Measurements from ENCODE around the gene ZNF587.

ZNF587 gene

GRCh38 chr19:57888560-57889231, 39.0 kb downstream of the ZNF587 start, which contains the start of gene ZNF814:
Gene ZNF814, minus strand, starts transcription at chr19:57889037. Its CDS starts 235 bp downstream, at chr19:57888802.
- TF ChIP-seq REST (IDR thresholded peaks at IDR 0.05; ENCODE audit: low read depth) (no peak), TCF12 (IDR thresholded peaks at IDR 0.05; ENCODE audit: low read depth) (no peak), NFIC (IDR thresholded peaks at IDR 0.05) (no peak), TEAD4 (IDR thresholded peaks at IDR 0.05) (no peak), USF1 (IDR thresholded peaks at IDR 0.05) (no peak), CEBPB (IDR thresholded peaks at IDR 0.05) (no peak), CREB1 (IDR thresholded peaks at IDR 0.05; ENCODE audit: low read depth) (no peak), EP300 (IDR thresholded peaks at IDR 0.05; ENCODE audit: borderline replicate concordance) (no peak), RAD21 (IDR thresholded peaks at IDR 0.05; ENCODE audit: low read depth) (no peak), FOXM1 (IDR thresholded peaks at IDR 0.05; ENCODE audit: borderline replicate concordance, low read depth) (no peak), ZBTB7A (IDR thresholded peaks at IDR 0.05; ENCODE audit: low read depth) (no peak), YY1 (IDR thresholded peaks at IDR 0.05; ENCODE audit: low read depth) (no peak), EGR1 (IDR thresholded peaks at IDR 0.05) (no peak), TAF1 (IDR thresholded peaks at IDR 0.05; ENCODE audit: low read depth) (no peak), MAX (IDR thresholded peaks at IDR 0.05) (no peak)

- TF ChIP-seq CEBPB (IDR thresholded peaks at IDR 0.05) (no peak), REST (IDR thresholded peaks at IDR 0.05; ENCODE audit: low read depth) (no peak), TAF1 (IDR thresholded peaks at IDR 0.05; ENCODE audit: low read depth) (no peak), YY1 (IDR thresholded peaks at IDR 0.05; ENCODE audit: low read depth) (no peak), MAX (IDR thresholded peaks at IDR 0.05) (no peak), EGR1 (IDR thresholded peaks at IDR 0.05) (no peak), CREB1 (IDR thresholded peaks at IDR 0.05; ENCODE audit: low read depth) (no peak), NFIC (IDR thresholded peaks at IDR 0.05) (no peak), TCF12 (IDR thresholded peaks at IDR 0.05; ENCODE audit: low read depth) (no peak), RAD21 (IDR thresholded peaks at IDR 0.05; ENCODE audit: low read depth) (no peak), USF1 (IDR thresholded peaks at IDR 0.05) (no peak), ZBTB7A (IDR thresholded peaks at IDR 0.05; ENCODE audit: low read depth) (no peak), TEAD4 (IDR thresholded peaks at IDR 0.05) (no peak), FOXM1 (IDR thresholded peaks at IDR 0.05; ENCODE audit: borderline replicate concordance, low read depth) (no peak), EP300 (IDR thresholded peaks at IDR 0.05; ENCODE audit: borderline replicate concordance) (no peak)
Measured at GRCh38 chr19:57900311-57900710, 50.7 kb downstream of the ZNF587 start.

GRCh38 chr19:57903618-57904184, 54.0 kb downstream of the ZNF587 start:
- TF ChIP-seq CEBPB (IDR thresholded peaks at IDR 0.05) (no peak), TAF1 (IDR thresholded peaks at IDR 0.05; ENCODE audit: low read depth) (no peak), USF1 (IDR thresholded peaks at IDR 0.05) (no peak), NFIC (IDR thresholded peaks at IDR 0.05) (no peak), YY1 (IDR thresholded peaks at IDR 0.05; ENCODE audit: low read depth) (no peak), MAX (IDR thresholded peaks at IDR 0.05) (no peak), TCF12 (IDR thresholded peaks at IDR 0.05; ENCODE audit: low read depth) (no peak), CREB1 (IDR thresholded peaks at IDR 0.05; ENCODE audit: low read depth) (no peak), EP300 (IDR thresholded peaks at IDR 0.05; ENCODE audit: borderline replicate concordance) (no peak), RAD21 (IDR thresholded peaks at IDR 0.05; ENCODE audit: low read depth) (no peak), ZBTB7A (IDR thresholded peaks at IDR 0.05; ENCODE audit: low read depth) (no peak), FOXM1 (IDR thresholded peaks at IDR 0.05; ENCODE audit: borderline replicate concordance, low read depth) (no peak), TEAD4 (IDR thresholded peaks at IDR 0.05) (no peak), REST (IDR thresholded peaks at IDR 0.05; ENCODE audit: low read depth) (no peak), EGR1 (IDR thresholded peaks at IDR 0.05) (no peak)
